HL-60 (cell line): Measurements from ENCODE around the gene NUP93.

Experiments used
- DNase-seq, 2 experiments: peaks; one replicate each; pipeline ENCODE4 v3.0.0-alpha.2; 2010 to 2020; ENCODE audit warnings: low read depth in 1 of 2, low spot score in 1 of 2
- H3K27ac ChIP-seq: fragments of 250-450 bp; sonication (Bioruptor Pico); replicated peaks from 2 replicates; pipeline ENCODE4 v1.5.1; 2020; ENCODE audit warnings: mild to moderate bottlenecking, moderate library complexity
- H3K27me3 ChIP-seq: fragments of 250-450 bp; sonication (Bioruptor Pico); 2 replicates; pipeline ENCODE4 v1.5.1; 2021; ENCODE audit warnings: mild to moderate bottlenecking, moderate library complexity; ENCODE audit not compliant: insufficient read depth, poor library complexity, severe bottlenecking
- H3K4me3 ChIP-seq: replicated peaks from 2 replicates; pipeline ENCODE4 v1.5.1; 2011; ENCODE audit warnings: mild to moderate bottlenecking, control low read depth, low read length; ENCODE audit not compliant: insufficient read depth
- CTCF ChIP-seq: IDR thresholded peaks from one replicate; pipeline ENCODE4 v1.5.1; 2011; ENCODE audit warnings: low read length, control low read depth, inconsistent platforms; ENCODE audit not compliant: insufficient read depth
- GABPA ChIP-seq: IDR thresholded peaks from 2 replicates; pipeline ENCODE4 v1.6.1; 2012; ENCODE audit warnings: low read depth
- POLR2AphosphoS5 ChIP-seq: IDR thresholded peaks from 2 replicates; pipeline ENCODE4 v1.6.1; 2012; ENCODE audit warnings: low read depth
- REST ChIP-seq: IDR thresholded peaks from 2 replicates; pipeline ENCODE4 v1.6.1; 2012; ENCODE audit warnings: low read depth; ENCODE audit not compliant: insufficient replicate concordance
- SPI1 ChIP-seq: IDR thresholded peaks from 2 replicates; pipeline ENCODE4 v1.6.1; 2012; ENCODE audit warnings: low read depth, mild to moderate bottlenecking, borderline replicate concordance

The NUP93 gene

DNA sequence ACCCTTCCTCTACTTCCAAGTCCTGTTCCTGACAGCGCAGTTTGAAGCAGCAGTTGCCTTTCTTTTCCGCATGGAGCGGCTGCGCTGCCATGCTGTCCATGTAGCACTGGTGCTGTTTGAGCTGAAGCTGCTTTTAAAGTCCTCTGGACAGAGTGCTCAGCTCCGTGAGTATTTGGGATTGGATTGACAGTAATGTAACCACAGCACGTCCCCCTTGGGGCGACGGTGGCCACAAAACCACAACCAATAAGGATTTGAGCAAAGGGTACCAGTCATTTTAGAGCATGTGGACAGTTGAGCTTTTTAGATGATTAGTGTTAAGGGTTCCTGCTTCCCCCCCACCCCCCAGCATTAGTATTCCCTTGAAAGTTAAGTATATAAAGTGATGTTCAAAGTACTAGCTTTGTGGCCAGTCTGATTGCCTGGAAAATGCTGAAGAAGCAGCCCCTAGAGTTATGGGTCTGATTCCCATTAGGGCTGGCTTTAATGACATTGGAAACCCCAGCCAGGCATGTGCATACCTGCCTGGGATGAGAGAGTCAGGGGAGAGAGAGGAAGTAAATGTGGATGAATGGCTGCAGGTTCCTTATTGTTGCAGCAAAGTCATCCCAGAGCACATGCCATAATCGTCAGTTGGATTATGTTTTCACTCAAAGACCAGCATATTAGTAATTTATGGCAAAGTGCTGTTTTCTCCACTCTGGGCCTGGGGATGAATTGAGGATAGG, 103.5 kb downstream of the NUP93 start:
- no peak overlapping the region for H3K27ac ChIP-seq
- no peaks in the 10 kb centered on the region for H3K27me3 ChIP-seq
- DNase-seq: no peak
- no peak overlapping the region for H3K4me3 ChIP-seq
- TF ChIP-seq REST (no peak), GABPA (no peak), CTCF (no peak)

DNA sequence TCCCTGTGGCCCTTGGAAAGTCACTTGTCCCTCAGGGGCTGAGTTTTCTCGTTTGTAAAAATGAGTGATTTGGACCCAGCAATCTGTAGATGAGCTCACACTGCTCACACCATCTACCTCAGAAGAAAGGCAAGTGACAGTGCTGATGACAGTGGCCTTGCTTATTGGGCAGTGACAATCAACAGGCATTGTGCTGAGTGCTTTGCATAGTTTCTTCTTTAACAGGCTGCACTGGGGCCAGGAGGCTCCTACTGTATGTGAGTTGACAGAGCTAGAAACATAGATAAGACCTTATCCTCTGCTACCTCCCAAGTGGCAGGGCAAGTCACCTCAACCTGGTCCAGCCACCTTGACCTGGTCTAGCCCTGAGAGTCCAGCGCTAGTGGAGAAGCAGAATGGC, 105.4 kb downstream of the NUP93 start:
- TF ChIP-seq SPI1 (no peak), GABPA (no peak), POLR2AphosphoS5 (no peak), CTCF (no peak), REST (no peak)
- Histone ChIP-seq H3K27me3 (no peaks in the 10 kb centered on the region), H3K4me3 (no peak overlapping the region), H3K27ac (no peak overlapping the region)
- no peak for DNase-seq

GRCh38 chr16:56836410-56837230, 106.7 kb downstream of the NUP93 start:
- no peak overlapping the region for H3K27ac ChIP-seq
- no peak overlapping the region for H3K4me3 ChIP-seq
- H3K27me3 ChIP-seq: no peaks in the 10 kb centered on the region
- TF ChIP-seq POLR2AphosphoS5: no peak
- TF ChIP-seq CTCF: no peak
- no peak for TF ChIP-seq REST
- peak; percentile 24; the same call in 1 of the 2 replicates for TF ChIP-seq SPI1
- no peak for TF ChIP-seq GABPA
- DNase-seq: no peak
